Adrenal gland (tissue), 5 donors: ENCODE measurements around the gene HOXD9.

Source experiments
- CTCF ChIP-seq, 6 experiments: fragments of 450-650 bp in 4 of 6; fragments of 200-600 bp in 2 of 6; sonication (generic) in 1 of 6; IDR thresholded peaks; 1 replicate in 5 of 6; 2 replicates in 1 of 6; pipeline versions ENCODE4 v1.5.1 to v1.8.0; 2016 to 2021; ENCODE audit warnings: antibody characterized with exemption in 6 of 6, mild to moderate bottlenecking in 2 of 6, moderate library complexity in 1 of 6
- POLR2A ChIP-seq, 2 donors: fragments of 450-650 bp; IDR thresholded peaks; one replicate each; pipeline ENCODE4 v1.6.1; 2017; ENCODE audit warnings: antibody characterized with exemption in 2 of 2, mild to moderate bottlenecking in 2 of 2, moderate library complexity in 1 of 2
- donor health status: DM: no; HTN: no; CAD: no.

DNA sequence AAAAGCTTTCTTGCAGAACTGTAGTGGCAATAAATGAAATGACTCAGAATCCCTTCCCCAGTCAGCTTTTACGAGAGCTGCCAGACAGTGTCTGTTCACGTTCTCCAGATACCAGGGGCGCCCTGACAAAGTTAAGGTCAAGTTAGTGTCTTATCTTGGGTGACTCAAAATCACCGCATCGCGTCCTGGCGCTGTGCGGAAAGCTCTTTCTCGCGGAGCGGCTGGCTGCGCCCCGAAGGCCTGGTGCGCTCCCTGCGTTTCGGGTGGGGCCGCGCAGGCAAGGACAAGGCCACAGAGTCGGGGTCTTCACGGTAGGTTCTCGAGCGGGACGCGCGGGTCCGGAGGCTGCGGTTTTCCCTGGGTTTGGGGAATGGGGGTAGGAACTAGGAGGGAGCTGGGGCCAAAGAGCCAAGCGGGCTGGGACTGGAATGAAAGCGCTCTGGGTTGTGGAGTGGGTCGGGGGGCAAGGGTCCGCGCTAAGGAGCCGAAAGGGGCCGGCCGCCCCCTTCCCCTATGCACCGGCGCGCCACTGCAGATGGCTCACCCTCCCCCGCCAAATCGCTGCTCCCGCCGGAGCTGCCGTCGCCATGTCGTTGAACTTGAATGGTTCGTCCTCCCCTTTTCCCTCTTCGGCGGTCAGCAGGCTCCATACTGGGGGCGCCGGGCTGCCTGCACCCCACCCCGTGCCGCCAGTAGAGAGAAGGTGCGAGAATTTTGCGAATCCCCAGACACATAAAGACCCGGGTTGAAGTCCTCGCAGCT is 18.0 kb upstream of the HOXD9 start:
- TF ChIP-seq CTCF (IDR thresholded peaks at IDR 0.05) (no peak), POLR2A (IDR thresholded peaks at IDR 0.05) (no peak)
